BLaER1 treated with 17β-estradiol and CSF1 and Interleukin-3, amounts not matched to agents 10 nM and 100 nM (cell line): ENCODE data around the gene SFPQ.

ENCODE experiments used
- H3K27ac ChIP-seq, 11 experiments: shearing (Covaris generic); formaldehyde crosslinking; 2 replicates each; pipeline ENCODE4 v1.8.1; 2022
- H3K27me3 ChIP-seq, 11 experiments: shearing (Covaris generic); formaldehyde crosslinking; 2 replicates each; pipeline ENCODE4 v1.8.1; 2022
- H3K36me3 ChIP-seq, 11 experiments: shearing (Covaris generic); formaldehyde crosslinking; 2 replicates each; pipeline ENCODE4 v1.8.1; 2022
- H3K4me1 ChIP-seq, 10 experiments: shearing (Covaris generic); formaldehyde crosslinking; 2 replicates each; pipeline ENCODE4 v1.8.1; 2022
- H3K4me2 ChIP-seq, 11 experiments: shearing (Covaris generic); formaldehyde crosslinking; 2 replicates each; pipeline ENCODE4 v1.8.1; 2022
- H3K4me3 ChIP-seq, 10 experiments: shearing (Covaris generic); formaldehyde crosslinking; 2 replicates each; pipeline ENCODE4 v1.8.1; 2022
- H3K9ac ChIP-seq, 11 experiments: shearing (Covaris generic); formaldehyde crosslinking; 2 replicates each; pipeline ENCODE4 v1.8.1; 2022
- H3K9me3 ChIP-seq, 11 experiments: shearing (Covaris generic); formaldehyde crosslinking; replicated peaks in 1 of 11; 2 replicates each; pipeline ENCODE4 v1.8.1; 2022
- H4K20me1 ChIP-seq, 11 experiments: shearing (Covaris generic); formaldehyde crosslinking; 2 replicates each; pipeline ENCODE4 v1.8.1; 2022
- Cebpa-rat ChIP-seq, 11 experiments: shearing (Covaris generic); IDR thresholded peaks; 2 replicates each; pipeline ENCODE4 v1.8.1; 2022

Gene SFPQ

GRCh38 chr1:35190784-35191183, 2.2 kb downstream of the SFPQ start:
- no peak for TF ChIP-seq Cebpa-rat (IDR thresholded peaks at IDR 0.05)
- peaks cover 57 to 61% (median 61%) of the 10 kb centered on the region in 11 experiments for H3K36me3 ChIP-seq
- peak overlapping the region; percentile 90 to 100 (median 100) for H3K4me3 ChIP-seq
- H3K9me3 ChIP-seq: peaks cover 0 to 9% (median 0%) of the 10 kb centered on the region in 11 experiments; a peak in 4 of 22 replicates
- no peaks in the 10 kb centered on the region for H3K27me3 ChIP-seq
- H3K9ac ChIP-seq: peak overlapping the region; percentile 98 to 100 (median 100)
- peaks cover 61 to 67% (median 62%) of the 10 kb centered on the region in 11 experiments for H4K20me1 ChIP-seq
- peaks cover 47 to 59% (median 54%) of the 10 kb centered on the region in 10 experiments for H3K4me1 ChIP-seq
- peak overlapping the region in 9 of 11 experiments; percentile 98 to 100 (median 100); a peak in 10 of 22 replicates for H3K27ac ChIP-seq
- peak overlapping the region; percentile 80 to 99 (median 95) for H3K4me2 ChIP-seq

- Histone ChIP-seq H3K36me3 (peaks cover 77 to 81% (median 81%) of the 10 kb centered on the region in 11 experiments), H3K4me1 (peaks cover 46 to 74% (median 55%) of the 10 kb centered on the region in 10 experiments), H3K9me3 (peaks cover 0 to 5% (median 0%) of the 10 kb centered on the region in 11 experiments; a peak in 3 of 22 replicates), H3K4me2 (peak overlapping the region; percentile 80 to 99 (median 95)), H3K27me3 (no peaks in the 10 kb centered on the region), H4K20me1 (peaks cover 81 to 87% (median 82%) of the 10 kb centered on the region in 11 experiments), H3K9ac (peak overlapping the region in 5 of 11 experiments; percentile 15 to 100 (median 100); a peak in 6 of 22 replicates), H3K4me3 (peak overlapping the region in 9 of 10 experiments; percentile 90 to 100 (median 100); a peak in 14 of 20 replicates), H3K27ac (no peak overlapping the region)
- no peak for TF ChIP-seq Cebpa-rat (IDR thresholded peaks at IDR 0.05)
Observed at GRCh38 chr1:35188578-35189392, 4.2 kb downstream of the SFPQ start.

GRCh38 chr1:35187816-35188342, 5.1 kb downstream of the SFPQ start:
- H3K9me3 ChIP-seq: peaks cover 0 to 5% (median 0%) of the 10 kb centered on the region in 11 experiments; a peak in 3 of 22 replicates
- peaks cover 86 to 90% (median 90%) of the 10 kb centered on the region in 11 experiments for H3K36me3 ChIP-seq
- peaks cover 43 to 79% (median 56%) of the 10 kb centered on the region in 10 experiments for H3K4me1 ChIP-seq
- H3K27ac ChIP-seq: no peak overlapping the region
- TF ChIP-seq Cebpa-rat (IDR thresholded peaks at IDR 0.05): no peak
- H3K4me2 ChIP-seq: peak overlapping the region; percentile 80 to 99 (median 95); a peak in 21 of 22 replicates
- peaks cover 90 to 96% (median 92%) of the 10 kb centered on the region in 11 experiments for H4K20me1 ChIP-seq
- H3K9ac ChIP-seq: peak overlapping the region in 2 of 11 experiments; percentile 35; a peak in 2 of 22 replicates
- peak overlapping the region in 4 of 10 experiments; percentile 22 to 100 (median 100); a peak in 5 of 20 replicates for H3K4me3 ChIP-seq
- H3K27me3 ChIP-seq: no peaks in the 10 kb centered on the region

GRCh38 chr1:35186239-35186638, 6.7 kb downstream of the SFPQ start:
- Histone ChIP-seq H3K36me3 (peaks cover 100% of the 10 kb centered on the region in 11 experiments), H3K4me1 (peaks cover 43 to 96% (median 70%) of the 10 kb centered on the region in 10 experiments), H3K9ac (no peak overlapping the region; a peak in 1 of 22 replicates), H3K27ac (no peak overlapping the region), H3K27me3 (no peaks in the 10 kb centered on the region), H4K20me1 (peaks cover 100% of the 10 kb centered on the region in 11 experiments), H3K4me3 (no peak overlapping the region), H3K9me3 (peaks cover 0 to under 1% (median 0%) of the 10 kb centered on the region in 11 experiments; a peak in 3 of 22 replicates), H3K4me2 (peak overlapping the region in 9 of 11 experiments; percentile 2 to 98 (median 85); a peak in 14 of 22 replicates)
- no peak for TF ChIP-seq Cebpa-rat (IDR thresholded peaks at IDR 0.05)

- H3K4me3 ChIP-seq: no peak overlapping the region
- peak overlapping the region in 3 of 11 experiments; percentile 14 to 97 (median 94); a peak in 4 of 22 replicates for H3K4me2 ChIP-seq
- H3K9ac ChIP-seq: peak overlapping the region in 1 of 11 experiments; percentile 40; a peak in 1 of 22 replicates
- no peak overlapping the region for H3K27ac ChIP-seq
- H3K4me1 ChIP-seq: peaks cover 47 to 100% (median 75%) of the 10 kb centered on the region in 10 experiments
- TF ChIP-seq Cebpa-rat (IDR thresholded peaks at IDR 0.05): no peak
- no peaks in the 10 kb centered on the region for H3K27me3 ChIP-seq
- peaks cover 100% of the 10 kb centered on the region in 11 experiments for H4K20me1 ChIP-seq
- no peaks in the 10 kb centered on the region for H3K9me3 ChIP-seq
- peaks cover 100% of the 10 kb centered on the region in 11 experiments for H3K36me3 ChIP-seq
Observed at GRCh38 chr1:35185200-35185599, 7.7 kb downstream of the SFPQ start.

- Histone ChIP-seq H3K36me3 (peaks cover 100% of the 10 kb centered on the region in 11 experiments), H3K9me3 (no peaks in the 10 kb centered on the region), H3K27ac (no peak overlapping the region), H3K4me1 (peaks cover 47 to 99% (median 72%) of the 10 kb centered on the region in 10 experiments), H3K4me3 (no peak overlapping the region), H3K9ac (peak overlapping the region in 1 of 11 experiments; percentile 40; a peak in 1 of 22 replicates), H3K4me2 (peak overlapping the region in 4 of 11 experiments; percentile 7 to 97 (median 54); a peak in 2 of 22 replicates), H3K27me3 (no peaks in the 10 kb centered on the region), H4K20me1 (peaks cover 100% of the 10 kb centered on the region in 11 experiments)
- TF ChIP-seq Cebpa-rat (IDR thresholded peaks at IDR 0.05): no peak
Observed at GRCh38 chr1:35184495-35185199, 8.3 kb downstream of the SFPQ start.

GRCh38 chr1:35181790-35182455, 11.0 kb downstream of the SFPQ start:
- no peak for TF ChIP-seq Cebpa-rat (IDR thresholded peaks at IDR 0.05)
- Histone ChIP-seq H3K4me3 (no peak overlapping the region), H3K27me3 (no peaks in the 10 kb centered on the region), H3K9me3 (no peaks in the 10 kb centered on the region), H3K27ac (no peak overlapping the region), H3K36me3 (peaks cover 100% of the 10 kb centered on the region in 11 experiments), H3K4me1 (peaks cover 22 to 80% (median 47%) of the 10 kb centered on the region in 10 experiments), H3K4me2 (peak overlapping the region in 3 of 11 experiments; percentile 16 to 42 (median 23); a peak in 5 of 22 replicates), H4K20me1 (peaks cover 99 to 100% (median 100%) of the 10 kb centered on the region in 11 experiments), H3K9ac (0 out of 22 replicates have a peak overlapping the region, but pooled peaks of 1 of the 11 experiments have one; percentile 6)
